HepG2 (cell line): ENCODE results near the gene P2RY12. TPM values are rescaled to one million over a fixed set of nuclear protein-coding genes. Genes with fewer than 3 reads are reported as not detected.
A peak's percentile ranks its signal among the peaks of the same experiment; 100 is the strongest.

ENCODE experiments used
- ATAC-seq: fragments of 200-7000 bp; cut with Tn5 transposase; 3 replicates; pipeline ENCODE4 v1.9.1; 2020; ENCODE audit warnings: mild to moderate bottlenecking, moderate library complexity
- BruUV-seq: library from RNA; stranded (reverse); fragments of 400-500 nt; replicated peaks from 2 replicates; lab custom pipeline; 2021; lab: Mats Ljungman, UMichigan
- CTCF ChIA-PET: fragments of 300-600 bp; formaldehyde crosslinking; extraction: SDS; loops from one replicate; lab custom pipeline; 2021; ENCODE audit warnings: low total read pairs, inconsistent platforms, low intra/inter-chr PET ratio; lab: Yijun Ruan, JAX
- POLR2A ChIA-PET: fragments of 350-600 bp; sonication (Branson Sonifier 250); formaldehyde crosslinking; loops from one replicate; lab custom pipeline; 2020; ENCODE audit warnings: antibody characterized with exemption, inconsistent platforms; lab: Yijun Ruan, JAX
- DNase-seq: peaks from one replicate; pipeline ENCODE4 v3.0.0-alpha.2; 2015; ENCODE audit warnings: low spot score
- FAIRE-seq: peaks from 3 replicates; lab custom pipeline; 2011; peaks lifted over from hg19 to GRCh38; lab: Jason Lieb, UNC
- H2AFZ ChIP-seq: one replicate; pipeline ENCODE4 v1.6.1; 2011; ENCODE audit warnings: low read length, inconsistent platforms
- H3K27ac ChIP-seq: fragments of 300-600 bp; 3 replicates; pipeline ENCODE4 v1.8.0; 2011; ENCODE audit warnings: mixed run types, mild to moderate bottlenecking, mixed read lengths, low read length, inconsistent platforms; ENCODE audit not compliant: insufficient read depth; ENCODE audit errors: extremely low read length
- H3K27me3 ChIP-seq, 2 experiments: fragments of 200-600 bp in 1 of 2; 2 replicates in 1 of 2; 3 replicates in 1 of 2; pipeline versions ENCODE4 v1.6.0 to v1.8.0; 2011; ENCODE audit warnings: low read length in 2 of 2, mild to moderate bottlenecking in 2 of 2, moderate library complexity in 2 of 2, inconsistent platforms in 1 of 2; ENCODE audit not compliant: insufficient read depth in 2 of 2, control insufficient read depth in 1 of 2
- H3K36me3 ChIP-seq, 2 experiments: fragments of 200-600 bp in 1 of 2; replicated peaks in 1 of 2; 2 replicates in 1 of 2; 3 replicates in 1 of 2; pipeline versions ENCODE4 v1.5.1 to v1.8.0; 2011; ENCODE audit warnings: low read length in 2 of 2, inconsistent platforms in 1 of 2; ENCODE audit not compliant: insufficient read depth in 2 of 2, control insufficient read depth in 1 of 2
- H3K4me1 ChIP-seq: 2 replicates; pipeline ENCODE4 v1.5.1; 2012; ENCODE audit warnings: low read length, inconsistent platforms; ENCODE audit not compliant: insufficient read depth
- H3K4me2 ChIP-seq: 2 replicates; pipeline ENCODE4 v1.6.0; 2011; ENCODE audit warnings: low read depth, low read length, inconsistent platforms
- H3K4me3 ChIP-seq, 3 experiments: fragments of 200-600 bp in 1 of 3; sonication (generic), shearing (Covaris generic) in 1 of 3; replicated peaks in 1 of 3; 2 replicates each; pipeline ENCODE4 v1.5.1; 2011 to 2016; ENCODE audit warnings: low read length in 3 of 3, inconsistent platforms in 2 of 3, low read depth in 2 of 3, mild to moderate bottlenecking in 2 of 3, control low read depth in 1 of 3, mixed read lengths in 1 of 3; ENCODE audit not compliant: insufficient read depth in 1 of 3
- H3K79me2 ChIP-seq: one replicate; pipeline ENCODE4 v1.6.1; 2011; ENCODE audit warnings: low read length, inconsistent platforms; ENCODE audit not compliant: insufficient read depth
- H3K9ac ChIP-seq: 2 replicates; pipeline ENCODE4 v1.6.0; 2011; ENCODE audit warnings: mild to moderate bottlenecking, low read depth, low read length, inconsistent platforms; ENCODE audit not compliant: insufficient read depth
- H3K9me3 ChIP-seq: 2 replicates; pipeline ENCODE4 v1.5.1; 2012; ENCODE audit warnings: mild to moderate bottlenecking, low read length
- H4K20me1 ChIP-seq: 2 replicates; pipeline ENCODE4 v1.6.0; 2011; ENCODE audit warnings: inconsistent platforms, mild to moderate bottlenecking, low read length, moderate library complexity; ENCODE audit not compliant: insufficient read depth
- CTCF ChIP-seq: sonication (generic); formaldehyde crosslinking; IDR thresholded peaks from 2 replicates; pipeline ENCODE4 v1.5.0; 2020; ENCODE audit warnings: mild to moderate bottlenecking, missing genetic modification reagents, moderate library complexity
- PRPF4 ChIP-seq: fragments of 200-400 bp; formaldehyde crosslinking; IDR thresholded peaks from 2 replicates; pipeline ENCODE4 v1.6.1; 2016; ENCODE audit warnings: low read length, low read depth; ENCODE audit not compliant: poor library complexity, severe bottlenecking
- SMAD1 ChIP-seq: sonication (generic); formaldehyde crosslinking; IDR thresholded peaks from 2 replicates; pipeline ENCODE4 v1.4.0; 2020; ENCODE audit warnings: missing genetic modification reagents, low read depth, mild to moderate bottlenecking, borderline replicate concordance
- SMC3 ChIP-seq: IDR thresholded peaks from 2 replicates; pipeline ENCODE4 v1.6.1; 2011; ENCODE audit warnings: low read length, improper control_type of control experiment
- SPEN ChIP-seq: sonication (generic); formaldehyde crosslinking; IDR thresholded peaks from 2 replicates; pipeline ENCODE4 v1.5.1; 2020; ENCODE audit warnings: low read depth, mild to moderate bottlenecking, missing genetic modification reagents
- STAG1 ChIP-seq: sonication (generic); formaldehyde crosslinking; IDR thresholded peaks from 2 replicates; pipeline ENCODE4 v1.4.0; 2020; ENCODE audit warnings: missing genetic modification reagents
- ZNF101 ChIP-seq: sonication (generic); formaldehyde crosslinking; IDR thresholded peaks from 2 replicates; pipeline ENCODE4 v1.4.0; 2020; ENCODE audit warnings: mild to moderate bottlenecking, low read depth, missing genetic modification reagents, borderline replicate concordance
- WGBS: methylation state at CpG from one replicate; pipeline ENCODE4 v1.1.6; 2017; ENCODE audit warnings: low lambda C conversion rate; 5-methylcytosine and 5-hydroxymethylcytosine counted together
- in situ Hi-C: cut with HindIII; loops from 2 replicates; pipeline ENCODE4 v1.10.0; 2017; ENCODE audit warnings: low pct_unique_long_range_greater_than_20kb; ENCODE audit not compliant: extremely low pct_ligation_motif_present
- intact Hi-C: fragments of 100-400 bp; cut with micrococcal nuclease; formaldehyde crosslinking; loops from one replicate; pipeline ENCODE4 v1.10.0; 2022; ENCODE audit not compliant: unreplicated experiment
- polyA plus RNA-seq, 8 experiments: library from polyadenylated mRNA; depleted of rRNA in 3 of 8; stranded (reverse) in 7 of 8; unstranded in 1 of 8; fragments of >200 nt; fragmentation: Illumina TruSeq in 4 of 8; extraction: Trizol in 4 of 8; gene quantifications; 2 replicates each; pipeline versions ENCODE4 v1.2.1 to v1.2.3, GENCODE V29; 2011 to 2016; ENCODE audit warnings: low read depth in 4 of 8, missing spikeins in 1 of 8, mixed read lengths in 1 of 8; ENCODE audit not compliant: insufficient read depth in 1 of 8
- total RNA-seq, 5 experiments: library from RNA; depleted of rRNA; stranded (reverse); fragments of >200 nt; fragmentation: Illumina TruSeq; extraction: Trizol; gene quantifications; 2 replicates each; pipeline ENCODE4 v1.2.3, GENCODE V29; 2016; ENCODE audit warnings: low read depth in 1 of 5
- TF ChIP-seq, protein P1 (sequence below): sonication (generic); formaldehyde crosslinking; IDR thresholded peaks from 2 replicates; pipeline ENCODE4 v1.4.0; 2020; ENCODE audit warnings: missing genetic modification reagents, borderline replicate concordance

The P2RY12 gene
- total and polyA plus RNA-seq, 2 of the 13 experiments (the other 11 are each of a cell fraction or from before 2014, with no cell fraction given) = not detected

DNA sequence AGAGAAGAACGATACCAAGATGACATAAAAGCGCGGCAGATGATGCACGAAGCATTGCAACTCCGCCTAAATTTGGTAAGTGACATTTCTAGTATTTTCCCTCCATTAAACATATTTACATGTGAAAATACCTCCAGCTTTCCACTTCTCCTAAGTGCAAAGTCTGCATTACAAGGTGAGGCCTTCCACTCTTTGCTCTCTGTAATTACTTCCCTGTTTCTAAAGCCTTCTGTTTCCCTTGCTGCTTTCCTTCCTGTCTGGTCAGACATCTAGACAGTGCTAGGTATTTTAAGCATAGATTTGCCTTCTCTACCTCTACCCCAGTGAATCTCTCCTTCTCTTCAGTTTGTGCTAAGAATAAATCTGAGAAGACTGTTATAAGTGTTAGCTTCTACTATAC, 1.9 kb downstream of the P2RY12 start (continued):
- no peak for TF ChIP-seq PRPF4
- TF ChIP-seq, protein P1, sequence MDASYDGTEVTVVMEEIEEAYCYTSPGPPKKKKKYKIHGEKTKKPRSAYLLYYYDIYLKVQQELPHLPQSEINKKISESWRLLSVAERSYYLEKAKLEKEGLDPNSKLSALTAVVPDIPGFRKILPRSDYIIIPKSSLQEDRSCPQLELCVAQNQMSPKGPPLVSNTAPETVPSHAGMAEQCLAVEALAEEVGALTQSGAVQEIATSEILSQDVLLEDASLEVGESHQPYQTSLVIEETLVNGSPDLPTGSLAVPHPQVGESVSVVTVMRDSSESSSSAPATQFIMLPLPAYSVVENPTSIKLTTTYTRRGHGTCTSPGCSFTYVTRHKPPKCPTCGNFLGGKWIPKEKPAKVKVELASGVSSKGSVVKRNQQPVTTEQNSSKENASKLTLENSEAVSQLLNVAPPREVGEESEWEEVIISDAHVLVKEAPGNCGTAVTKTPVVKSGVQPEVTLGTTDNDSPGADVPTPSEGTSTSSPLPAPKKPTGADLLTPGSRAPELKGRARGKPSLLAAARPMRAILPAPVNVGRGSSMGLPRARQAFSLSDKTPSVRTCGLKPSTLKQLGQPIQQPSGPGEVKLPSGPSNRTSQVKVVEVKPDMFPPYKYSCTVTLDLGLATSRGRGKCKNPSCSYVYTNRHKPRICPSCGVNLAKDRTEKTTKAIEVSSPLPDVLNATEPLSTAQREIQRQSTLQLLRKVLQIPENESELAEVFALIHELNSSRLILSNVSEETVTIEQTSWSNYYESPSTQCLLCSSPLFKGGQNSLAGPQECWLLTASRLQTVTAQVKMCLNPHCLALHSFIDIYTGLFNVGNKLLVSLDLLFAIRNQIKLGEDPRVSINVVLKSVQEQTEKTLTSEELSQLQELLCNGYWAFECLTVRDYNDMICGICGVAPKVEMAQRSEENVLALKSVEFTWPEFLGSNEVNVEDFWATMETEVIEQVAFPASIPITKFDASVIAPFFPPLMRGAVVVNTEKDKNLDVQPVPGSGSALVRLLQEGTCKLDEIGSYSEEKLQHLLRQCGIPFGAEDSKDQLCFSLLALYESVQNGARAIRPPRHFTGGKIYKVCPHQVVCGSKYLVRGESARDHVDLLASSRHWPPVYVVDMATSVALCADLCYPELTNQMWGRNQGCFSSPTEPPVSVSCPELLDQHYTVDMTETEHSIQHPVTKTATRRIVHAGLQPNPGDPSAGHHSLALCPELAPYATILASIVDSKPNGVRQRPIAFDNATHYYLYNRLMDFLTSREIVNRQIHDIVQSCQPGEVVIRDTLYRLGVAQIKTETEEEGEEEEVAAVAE (CRISPR knock-in tag) = no peak

- peak; percentile 46 for TF ChIP-seq STAG1 (CRISPR knock-in tag)
- no peak for TF ChIP-seq ZNF101 (CRISPR knock-in tag)
- no peak for TF ChIP-seq SPEN (CRISPR knock-in tag)
- TF ChIP-seq SMAD1 = no peak
- peak; percentile 57 for TF ChIP-seq CTCF (CRISPR knock-in tag)
- TF ChIP-seq SMC3 = peak; percentile 23; the same call in 1 of the 2 replicates
- no peak overlapping the region for H3K4me2 ChIP-seq
- no peaks in the 10 kb centered on the region for H4K20me1 ChIP-seq
- H2AFZ ChIP-seq = no peak overlapping the region
- no peaks in the 10 kb centered on the region for H3K79me2 ChIP-seq
- ChIA-PET POLR2A (no interaction called here), CTCF (no interaction called here)
- H3K27ac ChIP-seq = no peak overlapping the region
- in situ Hi-C loops (no loop called here), intact Hi-C loops (loop anchor here (1.0 kb wide), 1 partner anchor 539 kb away; no protein-coding TSS in a partner anchor)
- no peaks in the 10 kb centered on the region for H3K9me3 ChIP-seq
- DNase-seq = peak; percentile 6
- no peaks in the 10 kb centered on the region for H3K36me3 ChIP-seq
- 32% methylated on average over 4 of the region's 4 CpGs for whole genome bisulfite sequencing
- no peak overlapping the region for H3K9ac ChIP-seq
- no peaks in the 10 kb centered on the region for H3K27me3 ChIP-seq
- H3K4me1 ChIP-seq = no peaks in the 10 kb centered on the region
- FAIRE-seq = peak; percentile 18
- no TSS peak for BruUV-seq
- peak; percentile 95 for ATAC-seq
- no peak overlapping the region for H3K4me3 ChIP-seq
Measured at GRCh38 chr3:151379083-151379734, 5.3 kb downstream of the P2RY12 start.
